Tibial artery (tissue), 4 donors: ENCODE results near the gene CEP83.
"Not testable (repeated sequence)": the region's sequence is repeated elsewhere in the genome, so short reads cannot be mapped to it uniquely, and the experiment has no call there.

Source experiments
- DNase-seq, 2 donors: peaks; one replicate each; pipeline ENCODE4 v3.0.0-alpha.2; 2019
- H3K27ac ChIP-seq, 2 donors: fragments of 200-600 bp; sonication (generic) in 1 of 2; 1 replicate in 1 of 2; 2 replicates in 1 of 2; pipeline ENCODE4 v1.5.1; 2018 to 2019; ENCODE audit warnings: mild to moderate bottlenecking in 1 of 2
- H3K27me3 ChIP-seq, 2 donors: fragments of 200-600 bp; sonication (generic) in 1 of 2; one replicate each; pipeline versions ENCODE4 v1.5.1 to v1.6.0; 2016 to 2019
- H3K36me3 ChIP-seq, 3 donors: fragments of 200-600 bp; sonication (generic) in 2 of 3; one replicate each; pipeline ENCODE4 v1.5.1; 2016 to 2019; ENCODE audit warnings: mild to moderate bottlenecking in 2 of 3
- H3K4me1 ChIP-seq, 4 donors: fragments of 200-600 bp; sonication (generic) in 2 of 4; 1 replicate in 3 of 4; 2 replicates in 1 of 4; pipeline ENCODE4 v1.5.1; 2016 to 2019
- H3K4me3 ChIP-seq, 2 donors: fragments of 200-600 bp; sonication (generic) in 1 of 2; 1 replicate in 1 of 2; 2 replicates in 1 of 2; pipeline ENCODE4 v1.5.1; 2018 to 2019; ENCODE audit warnings: mild to moderate bottlenecking in 2 of 2
- H3K9me3 ChIP-seq, 3 donors: fragments of 200-600 bp; sonication (generic) in 1 of 3; one replicate each; pipeline ENCODE4 v1.5.1; 2016 to 2019
- intact Hi-C: fragments of 100-400 bp; cut with DNase I; formaldehyde crosslinking; loops from one replicate; pipeline ENCODE4 v1.15.0; 2023; ENCODE audit warnings: low total_unique reads
- TF ChIP-seq, protein P1 (sequence below), 2 experiments: fragments of 200-600 bp in 1 of 2; fragments of 450-650 bp in 1 of 2; IDR thresholded peaks; one replicate each; pipeline ENCODE4 v1.5.1; 2017 to 2019; ENCODE audit warnings: antibody characterized with exemption in 2 of 2, mild to moderate bottlenecking in 1 of 2, moderate library complexity in 1 of 2

Gene CEP83

DNA sequence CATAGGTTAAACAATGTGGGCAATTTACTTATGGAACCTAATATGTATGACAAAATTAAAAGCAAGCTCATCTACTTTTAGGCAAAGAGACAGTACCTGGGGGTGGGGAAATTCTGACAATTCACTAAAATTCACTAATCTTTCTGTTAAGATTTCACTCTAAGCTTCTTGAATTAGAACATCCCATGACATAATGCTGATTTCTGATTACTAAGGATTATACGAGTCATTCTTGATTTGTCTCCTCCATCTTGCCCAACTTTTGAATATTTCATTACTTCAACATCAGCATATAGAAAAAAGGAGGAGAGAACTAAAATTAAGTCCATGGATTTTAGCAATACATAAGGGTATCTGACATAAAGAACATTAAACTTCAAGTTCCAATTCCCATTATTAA, 2.4 kb downstream of the CEP83 start:
- peaks cover 0 to 22% (median 5%) of the 10 kb centered on the region in 4 donors for H3K4me1 ChIP-seq
- H3K27ac ChIP-seq = no peak overlapping the region
- no peaks in the 10 kb centered on the region for H3K27me3 ChIP-seq
- no peak for DNase-seq
- no peaks in the 10 kb centered on the region for H3K9me3 ChIP-seq
- TF ChIP-seq, protein P1, sequence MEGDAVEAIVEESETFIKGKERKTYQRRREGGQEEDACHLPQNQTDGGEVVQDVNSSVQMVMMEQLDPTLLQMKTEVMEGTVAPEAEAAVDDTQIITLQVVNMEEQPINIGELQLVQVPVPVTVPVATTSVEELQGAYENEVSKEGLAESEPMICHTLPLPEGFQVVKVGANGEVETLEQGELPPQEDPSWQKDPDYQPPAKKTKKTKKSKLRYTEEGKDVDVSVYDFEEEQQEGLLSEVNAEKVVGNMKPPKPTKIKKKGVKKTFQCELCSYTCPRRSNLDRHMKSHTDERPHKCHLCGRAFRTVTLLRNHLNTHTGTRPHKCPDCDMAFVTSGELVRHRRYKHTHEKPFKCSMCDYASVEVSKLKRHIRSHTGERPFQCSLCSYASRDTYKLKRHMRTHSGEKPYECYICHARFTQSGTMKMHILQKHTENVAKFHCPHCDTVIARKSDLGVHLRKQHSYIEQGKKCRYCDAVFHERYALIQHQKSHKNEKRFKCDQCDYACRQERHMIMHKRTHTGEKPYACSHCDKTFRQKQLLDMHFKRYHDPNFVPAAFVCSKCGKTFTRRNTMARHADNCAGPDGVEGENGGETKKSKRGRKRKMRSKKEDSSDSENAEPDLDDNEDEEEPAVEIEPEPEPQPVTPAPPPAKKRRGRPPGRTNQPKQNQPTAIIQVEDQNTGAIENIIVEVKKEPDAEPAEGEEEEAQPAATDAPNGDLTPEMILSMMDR (IDR thresholded peaks at IDR 0.05) = no peak
- H3K36me3 ChIP-seq = peaks cover 0 to 7% (median 0%) of the 10 kb centered on the region in 3 donors
- intact Hi-C loops = no loop called here
- H3K4me3 ChIP-seq = no peak overlapping the region

DNA sequence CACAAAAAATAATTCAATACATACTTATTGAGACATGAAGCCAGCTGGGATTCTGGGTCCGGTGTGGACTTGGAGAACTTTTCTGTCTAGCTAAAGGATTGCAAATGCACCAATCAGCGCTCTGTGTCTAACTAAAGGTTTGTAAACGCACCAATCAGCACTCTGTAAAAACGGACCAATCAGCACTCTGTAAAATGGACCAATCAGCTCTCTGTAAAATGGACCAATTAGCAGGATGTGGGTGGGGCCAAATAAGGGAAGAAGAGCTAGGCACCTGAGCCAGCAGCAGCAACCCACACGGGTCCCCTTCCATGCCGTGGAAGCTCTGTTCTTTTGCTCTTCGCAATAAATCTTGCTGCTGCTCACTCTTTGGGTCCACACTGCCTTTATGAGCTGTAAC, 5.3 kb downstream of the CEP83 start:
- intact Hi-C loops, H3K36me3 ChIP-seq, DNase-seq, H3K27me3 ChIP-seq, H3K27ac ChIP-seq, H3K4me3 ChIP-seq, H3K9me3 ChIP-seq: not testable (repeated sequence)
- H3K4me1 ChIP-seq = peaks cover 0 to 16% (median 5%) of the 10 kb centered on the region in 4 donors

DNA sequence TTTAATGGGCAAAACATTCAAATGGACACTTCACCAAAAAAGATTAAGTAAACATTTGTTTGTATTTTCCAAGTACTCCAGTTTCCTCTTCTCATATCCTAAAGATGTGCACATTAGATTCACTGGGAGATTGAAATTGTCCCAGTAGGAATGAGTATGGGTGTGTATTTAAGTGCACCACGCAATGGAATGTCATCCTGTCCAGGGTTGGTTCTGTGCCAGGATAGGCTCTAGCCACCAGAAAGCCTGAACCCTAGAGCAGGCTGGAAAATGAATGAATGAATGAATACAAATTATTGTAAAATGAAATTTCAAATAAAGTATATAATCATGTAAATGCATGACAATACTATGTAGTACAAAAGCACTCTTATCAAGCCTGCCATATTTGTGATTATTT, 14.0 kb downstream of the CEP83 start:
- no peak overlapping the region for H3K4me3 ChIP-seq
- TF ChIP-seq, protein P1 (IDR thresholded peaks at IDR 0.05) = no peak
- no peaks in the 10 kb centered on the region for H3K27me3 ChIP-seq
- intact Hi-C loops = no loop called here
- H3K4me1 ChIP-seq = no peaks in the 10 kb centered on the region
- peaks cover 0 to 4% (median 0%) of the 10 kb centered on the region in 3 donors for H3K9me3 ChIP-seq
- no peak for DNase-seq
- H3K27ac ChIP-seq = no peak overlapping the region
- H3K36me3 ChIP-seq = peaks cover 0 to 8% (median 0%) of the 10 kb centered on the region in 3 donors

DNA sequence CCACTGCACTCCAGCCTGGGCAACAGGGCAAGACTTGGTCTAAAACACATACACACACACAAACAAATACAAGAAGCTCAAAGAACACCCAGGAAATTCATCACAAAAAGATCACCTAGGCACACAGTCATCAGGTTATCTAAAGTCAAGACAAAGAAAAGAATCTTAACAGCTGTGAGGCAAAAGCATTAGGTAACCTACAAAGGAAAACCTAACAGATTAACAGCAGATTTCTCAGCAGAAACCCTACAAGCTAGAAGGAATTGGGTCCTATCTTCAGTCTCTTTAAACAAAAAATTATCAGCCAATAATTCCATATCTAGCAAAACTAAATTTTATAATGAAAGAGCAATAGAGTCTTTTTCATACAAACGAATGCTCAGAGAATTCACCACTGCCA, 22.4 kb downstream of the CEP83 start:
- no peak overlapping the region for H3K4me3 ChIP-seq
- no peak for DNase-seq
- no peaks in the 10 kb centered on the region for H3K36me3 ChIP-seq
- intact Hi-C loops = loop anchor here (10.0 kb wide), 1 partner anchor 303 kb away; no protein-coding TSS in a partner anchor
- peaks cover 0 to 7% (median 0%) of the 10 kb centered on the region in 4 donors for H3K4me1 ChIP-seq
- no peaks in the 10 kb centered on the region for H3K27me3 ChIP-seq
- TF ChIP-seq, protein P1 (IDR thresholded peaks at IDR 0.05) = no peak
- no peaks in the 10 kb centered on the region for H3K9me3 ChIP-seq
- no peak overlapping the region for H3K27ac ChIP-seq

DNA sequence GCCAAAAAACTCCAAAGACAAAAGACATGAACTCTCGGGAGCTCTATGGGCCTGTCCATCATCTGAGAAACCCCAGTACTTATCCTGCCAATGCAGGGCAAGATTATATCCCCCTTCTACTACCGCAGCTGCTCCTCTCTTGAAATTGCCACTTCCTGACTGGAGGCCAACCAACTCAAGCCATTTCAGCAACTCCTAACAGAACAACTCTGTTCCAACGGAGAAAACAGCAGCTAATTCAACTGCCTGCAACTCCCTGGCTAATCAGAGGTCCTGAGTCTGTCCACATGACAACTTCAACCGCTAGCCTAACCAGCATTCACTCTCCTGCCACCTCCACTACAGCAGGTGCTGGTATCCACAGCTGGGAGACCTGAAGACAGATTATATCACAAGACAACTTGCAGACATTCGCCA, 24.1 kb downstream of the CEP83 start:
- Histone ChIP-seq H3K27ac (no peak overlapping the region), H3K4me3 (no peak overlapping the region), H3K27me3 (no peaks in the 10 kb centered on the region), H3K9me3 (peaks cover 0 to 4% (median 3%) of the 10 kb centered on the region in 3 donors), H3K4me1 (peaks cover 0 to 7% (median 0%) of the 10 kb centered on the region in 4 donors), H3K36me3 (no peaks in the 10 kb centered on the region)
- DNase-seq = no peak
- intact Hi-C loops = loop anchor here (10.0 kb wide), 1 partner anchor 301 kb away; no protein-coding TSS in a partner anchor
- TF ChIP-seq, protein P1 (IDR thresholded peaks at IDR 0.05) = no peak

DNA sequence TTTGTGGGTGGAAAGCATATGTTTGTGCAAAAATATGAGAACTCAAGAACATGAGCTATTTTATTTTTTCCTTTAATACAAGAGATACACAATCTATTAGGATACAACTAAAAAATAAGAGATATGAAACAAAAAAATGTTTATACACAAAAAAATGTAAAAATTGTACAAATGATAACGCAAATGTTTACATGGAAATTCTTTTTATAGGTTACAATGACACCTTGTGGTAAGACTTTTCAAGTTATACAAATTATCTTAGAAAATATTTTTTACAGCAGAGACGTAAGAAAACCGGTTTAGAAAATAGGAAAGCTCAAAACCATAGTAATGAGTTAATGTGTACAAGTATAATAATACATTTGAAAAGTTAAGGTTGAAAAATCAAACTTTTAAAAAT, 25.5 kb downstream of the CEP83 start:
- no peaks in the 10 kb centered on the region for H3K36me3 ChIP-seq
- H3K4me3 ChIP-seq = no peak overlapping the region
- TF ChIP-seq, protein P1 (IDR thresholded peaks at IDR 0.05) = no peak
- no peak overlapping the region for H3K27ac ChIP-seq
- intact Hi-C loops = loop anchor here (10.0 kb wide), 1 partner anchor 299 kb away; no protein-coding TSS in a partner anchor
- peaks cover 0 to 13% (median 12%) of the 10 kb centered on the region in 3 donors for H3K9me3 ChIP-seq
- no peaks in the 10 kb centered on the region for H3K27me3 ChIP-seq
- H3K4me1 ChIP-seq = peaks cover 0 to 7% (median 0%) of the 10 kb centered on the region in 4 donors
- no peak for DNase-seq
